LNCAP (cell line): ENCODE data around the gene LRG1.

Experiments
- CTCF ChIP-seq: fragments of 450-650 bp; IDR thresholded peaks from 2 replicates; pipeline ENCODE4 v1.5.1; 2017; ENCODE audit warnings: mild to moderate bottlenecking

The LRG1 gene

GRCh38 chr19:4539693-4540581 lies at the start of gene LRG1:
LRG1 (minus strand) TSS chr19:4540036; CDS start chr19:4540013, 23 bp downstream.
- TF ChIP-seq CTCF: no peak

- TF ChIP-seq CTCF: no peak
These were observed 48.5 kb upstream of the LRG1 start for GRCh38 chr19:4588291-4588761.

DNA sequence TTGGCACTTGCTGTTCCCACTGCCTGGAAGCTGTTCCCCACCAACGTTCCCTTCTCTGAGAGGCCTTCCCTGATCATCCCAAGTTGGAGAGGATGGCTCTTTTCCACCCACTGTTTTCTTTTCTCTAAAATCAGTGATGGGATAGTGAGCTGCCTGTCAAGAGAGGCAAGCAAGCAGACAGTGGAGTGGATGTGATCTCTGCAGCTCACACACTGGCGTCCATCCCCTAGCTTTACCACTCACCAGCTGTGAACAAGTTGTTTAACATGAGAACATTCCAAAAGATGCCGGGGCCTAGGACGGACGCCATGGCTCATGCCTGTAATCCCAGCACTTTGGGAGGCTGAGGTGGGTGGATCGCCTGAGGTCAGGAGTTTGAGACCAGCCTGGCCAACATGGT lies 47.7 kb upstream of the LRG1 start:
- TF ChIP-seq CTCF: no peak

GRCh38 chr19:4586691-4587090 lies 46.9 kb upstream of the LRG1 start:
- TF ChIP-seq CTCF: no peak

GRCh38 chr19:4586245-4586644 lies 46.4 kb upstream of the LRG1 start:
- no peak for TF ChIP-seq CTCF

DNA sequence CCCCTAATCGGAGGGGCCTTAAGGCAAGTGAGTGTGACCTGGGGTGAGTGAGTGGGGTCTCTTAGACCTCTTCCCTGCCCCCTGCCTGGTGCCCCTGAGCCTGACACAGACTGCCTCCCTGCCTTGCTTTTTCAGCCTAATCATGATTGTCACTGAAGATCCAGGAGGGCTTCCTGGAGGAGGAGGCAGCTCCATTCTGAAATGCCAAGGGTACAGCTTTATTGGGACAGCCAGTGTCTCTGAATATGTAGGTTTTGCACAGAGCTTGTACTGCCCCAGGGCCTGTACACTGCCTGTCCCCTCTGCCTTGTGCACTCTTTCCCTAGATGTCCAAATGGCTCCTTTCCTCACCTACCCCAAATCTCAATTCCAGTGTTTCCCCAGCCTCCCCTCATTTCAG lies 45.7 kb upstream of the LRG1 start:
- TF ChIP-seq CTCF: no peak

DNA sequence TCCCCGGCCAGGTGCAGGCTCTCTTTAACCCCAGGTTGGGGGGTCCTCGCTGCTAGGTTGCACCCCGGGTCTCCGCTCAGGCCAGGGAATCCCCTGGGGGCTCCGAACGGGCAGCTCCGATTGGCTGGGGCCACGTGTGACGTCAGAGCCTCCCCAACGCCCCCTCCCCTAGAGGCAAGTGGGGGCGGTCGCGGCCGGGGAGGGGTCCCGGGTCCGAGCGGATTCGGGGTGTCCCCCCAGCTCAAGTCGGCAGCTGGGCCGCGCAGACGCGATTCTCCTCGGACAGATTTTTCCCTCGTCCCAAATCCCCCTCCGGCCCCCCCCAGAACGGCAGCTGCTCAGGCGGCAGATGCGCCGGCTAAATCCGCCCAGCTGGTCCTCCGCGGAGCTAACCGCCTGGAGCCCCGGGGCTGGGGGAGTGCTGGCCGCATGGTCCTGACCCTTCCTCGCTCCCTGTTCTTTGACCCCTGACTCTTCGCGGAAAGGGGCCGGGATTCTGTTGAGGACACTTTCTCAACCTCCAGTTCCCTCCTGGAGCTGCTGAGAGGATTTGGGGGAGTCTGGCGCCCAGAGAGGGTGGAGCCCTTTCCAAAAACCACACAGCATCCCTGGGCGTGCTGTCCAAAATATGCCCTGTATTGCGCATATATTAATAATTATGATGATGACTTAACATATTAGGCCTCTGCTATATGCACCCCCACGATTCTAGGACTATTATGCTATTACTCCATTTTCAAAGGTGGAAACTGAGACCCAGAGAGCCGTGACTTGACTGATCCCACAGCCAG lies 45.0 kb upstream of the LRG1 start:
- no peak for TF ChIP-seq CTCF
